GM21367 (cell line): Measurements from ENCODE around the gene LINC00237.
A peak's percentile ranks its signal among the peaks of the same experiment; 100 is the strongest.

Source experiments
- ATAC-seq: cut with Tn5 transposase; IDR thresholded peaks from one replicate; pipeline ENCODE4 v1.9.1; 2021; ENCODE audit not compliant: unreplicated experiment

The LINC00237 gene

DNA sequence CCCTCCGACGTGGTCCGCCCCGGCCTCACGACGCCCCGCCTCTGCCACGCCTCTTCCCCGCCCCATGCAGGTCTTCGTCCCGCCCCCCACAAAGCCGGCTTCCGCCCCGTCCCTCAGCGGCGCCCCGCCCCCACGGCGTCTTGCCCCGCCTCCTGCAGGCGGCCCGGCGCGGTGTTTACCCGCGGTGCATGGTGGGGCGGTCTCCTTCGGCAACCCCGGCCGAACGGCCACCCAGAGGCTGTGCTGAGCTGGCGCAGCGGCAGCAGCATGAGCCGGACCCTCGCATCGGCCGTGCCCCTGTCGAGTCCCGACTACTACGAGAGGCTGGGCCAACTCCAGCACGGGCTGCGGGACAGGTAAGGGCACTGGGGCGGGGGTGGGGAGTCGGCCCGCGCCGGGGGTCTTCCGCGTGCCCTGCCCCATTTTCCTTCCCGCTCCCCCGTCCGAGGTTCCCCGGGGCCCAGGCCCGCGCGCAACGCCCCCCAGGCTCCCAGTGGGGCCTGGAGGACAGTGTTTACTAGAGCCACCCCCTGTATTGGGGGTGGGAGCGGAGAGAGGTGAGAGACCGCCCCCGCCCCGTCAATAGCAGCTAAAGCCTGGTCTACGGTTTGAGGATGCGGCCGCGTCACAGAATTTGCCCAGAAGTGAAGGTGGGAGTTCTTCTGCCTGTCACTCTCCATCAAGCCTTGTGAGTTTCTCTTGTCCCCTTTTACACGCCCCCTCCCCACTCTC, 19.9 kb upstream of the LINC00237 start, which contains the start of gene KIZ:
Gene KIZ (plus strand): TSS at position 234 of the 732 bp plus-strand sequence. CDS start 34 bp downstream, at position 268.
- ATAC-seq: peak; percentile 94

DNA sequence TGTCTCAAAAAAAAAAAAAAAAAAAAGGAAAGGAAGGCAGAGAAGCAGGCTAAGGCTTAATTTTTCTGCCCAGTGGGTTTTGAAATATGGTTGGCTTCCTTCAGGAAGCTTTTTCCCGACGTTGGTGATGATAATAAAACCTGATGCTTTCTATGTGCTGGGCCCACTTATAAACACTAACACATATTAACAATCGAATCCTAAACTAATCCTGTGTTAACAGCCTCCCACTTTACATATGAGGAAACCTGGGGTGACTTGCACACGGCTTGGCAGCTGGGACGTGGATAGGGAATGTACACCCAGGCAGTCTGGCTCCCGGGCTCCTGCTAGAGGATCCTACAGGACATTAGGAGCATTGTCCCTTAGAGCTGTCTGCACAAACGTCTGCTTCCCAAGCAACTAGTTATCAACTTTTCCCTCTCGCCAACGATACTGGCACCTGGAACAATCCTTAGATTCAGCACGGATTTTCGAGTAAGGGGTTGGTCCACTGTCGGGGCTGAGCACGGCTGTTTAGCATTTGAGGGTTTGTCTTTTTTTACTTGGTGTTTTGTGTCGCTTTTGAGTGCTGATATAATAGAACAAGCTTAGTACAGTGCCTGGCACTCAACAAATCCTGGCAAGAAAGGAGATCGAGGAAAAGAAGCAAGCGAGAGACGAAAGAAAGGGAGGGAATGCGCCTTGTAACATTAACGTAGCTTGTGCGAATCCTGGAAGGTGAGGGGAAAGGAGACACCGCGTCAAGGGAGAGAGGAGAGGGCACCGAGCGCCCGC, 19.1 kb upstream of the LINC00237 start:
- ATAC-seq: peak; percentile 22

- ATAC-seq: no peak
Observed at GRCh38 chr20:21124190-21124589, 18.0 kb upstream of the LINC00237 start.

DNA sequence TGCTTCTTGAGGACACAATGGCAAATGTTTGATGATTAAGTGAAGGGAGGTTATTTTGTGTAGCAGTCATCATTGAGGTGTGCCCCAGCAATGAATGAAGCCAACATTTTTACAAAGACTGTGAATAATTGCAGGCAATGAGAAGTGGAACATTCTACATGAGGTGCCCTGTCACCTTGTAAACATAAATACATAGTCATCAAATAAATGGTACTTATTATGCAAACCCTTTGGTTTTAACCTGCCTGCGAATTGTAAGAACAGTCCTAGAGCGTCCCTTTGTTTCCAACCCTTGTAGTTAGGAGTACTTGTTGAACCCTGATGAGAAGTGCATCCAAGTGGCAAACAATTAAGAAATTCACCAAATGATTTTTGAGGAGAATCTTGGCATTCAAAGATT, 12.6 kb upstream of the LINC00237 start:
- ATAC-seq: no peak

DNA sequence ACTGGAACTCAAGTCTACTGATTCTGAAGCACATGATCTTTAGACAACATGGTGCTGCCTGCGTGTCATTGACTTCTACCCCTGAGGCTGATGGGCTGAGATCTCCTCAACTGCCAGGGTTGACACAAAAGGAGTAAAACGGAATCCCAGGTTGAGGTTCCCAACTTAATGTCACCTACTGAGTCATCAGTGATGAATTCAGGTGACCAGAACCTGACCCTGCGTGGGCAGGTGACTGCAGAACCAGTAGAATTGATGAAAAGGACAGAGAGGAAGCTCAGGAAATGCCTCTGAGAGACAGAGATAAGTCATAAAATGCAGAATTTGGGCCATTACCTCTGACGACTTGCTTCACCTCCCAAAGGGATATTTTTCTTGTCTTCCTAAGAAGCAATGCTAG, 12.0 kb upstream of the LINC00237 start:
- no peak for ATAC-seq

- no peak for ATAC-seq
Observed at GRCh38 chr20:21117521-21117920, 11.4 kb upstream of the LINC00237 start.

GRCh38 chr20:21114584-21114983, 8.4 kb upstream of the LINC00237 start:
- no peak for ATAC-seq

GRCh38 chr20:21113697-21114096, 7.5 kb upstream of the LINC00237 start:
- ATAC-seq: no peak

GRCh38 chr20:21111416-21111815, 5.3 kb upstream of the LINC00237 start:
- no peak for ATAC-seq

DNA sequence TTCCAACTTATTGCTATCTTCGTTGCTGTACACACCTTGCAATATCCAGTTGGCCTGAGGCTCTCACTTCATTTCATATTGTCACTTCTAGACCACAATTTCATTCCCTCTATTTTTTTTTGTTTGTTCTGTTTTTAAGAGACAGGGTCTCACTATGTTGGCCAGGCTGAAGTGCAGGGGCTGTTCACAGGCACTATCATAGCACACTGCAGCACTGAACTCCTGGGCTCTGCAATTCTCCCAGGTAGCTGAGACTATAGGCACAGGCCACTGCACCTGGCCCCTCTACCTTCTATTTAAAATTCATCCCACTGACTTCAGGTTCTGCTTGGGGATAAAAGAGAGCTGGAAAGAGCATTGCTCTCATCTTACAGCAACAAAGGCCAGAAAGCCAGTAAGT, 4.7 kb upstream of the LINC00237 start:
- ATAC-seq: no peak

- no peak for ATAC-seq
Observed at GRCh38 chr20:21109144-21109543, 3.0 kb upstream of the LINC00237 start.

DNA sequence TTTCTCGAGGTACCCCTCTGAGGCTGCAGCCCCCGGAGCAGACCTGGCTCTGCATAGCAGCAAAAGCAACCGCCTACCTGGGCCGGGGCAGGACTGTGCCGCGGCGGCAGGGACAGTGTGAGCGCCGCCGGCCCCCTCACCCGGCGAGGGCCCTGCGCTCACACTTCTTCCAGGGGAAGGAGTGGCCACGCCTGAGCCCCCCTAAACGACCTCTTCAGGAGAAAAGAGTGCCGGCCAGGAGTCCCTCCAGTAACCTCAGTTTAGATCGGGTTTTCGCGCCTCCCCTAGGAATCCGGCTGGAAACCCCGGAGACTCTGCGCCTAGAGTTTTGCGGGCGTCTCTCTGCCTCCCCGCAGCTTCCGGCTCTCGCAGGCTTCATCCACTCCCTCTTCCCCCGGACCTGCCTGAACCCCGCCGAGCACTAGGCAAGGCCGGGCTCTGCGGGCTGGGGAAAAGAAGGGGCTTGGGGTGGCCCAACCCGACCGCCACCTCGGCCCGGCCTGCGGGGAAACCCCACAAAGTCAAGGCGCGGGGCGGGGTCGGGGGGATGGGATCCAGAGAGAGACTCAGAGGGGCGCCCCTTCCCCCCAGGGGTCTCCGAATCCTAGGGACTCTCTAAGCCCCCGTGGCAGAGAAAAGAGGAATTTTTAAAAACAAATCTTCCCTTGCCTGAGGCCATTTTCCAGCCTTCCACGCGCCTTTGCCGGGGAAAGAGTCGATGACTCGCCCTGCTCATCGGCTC, 558 bp downstream of the LINC00237 start:
- ATAC-seq: no peak

DNA sequence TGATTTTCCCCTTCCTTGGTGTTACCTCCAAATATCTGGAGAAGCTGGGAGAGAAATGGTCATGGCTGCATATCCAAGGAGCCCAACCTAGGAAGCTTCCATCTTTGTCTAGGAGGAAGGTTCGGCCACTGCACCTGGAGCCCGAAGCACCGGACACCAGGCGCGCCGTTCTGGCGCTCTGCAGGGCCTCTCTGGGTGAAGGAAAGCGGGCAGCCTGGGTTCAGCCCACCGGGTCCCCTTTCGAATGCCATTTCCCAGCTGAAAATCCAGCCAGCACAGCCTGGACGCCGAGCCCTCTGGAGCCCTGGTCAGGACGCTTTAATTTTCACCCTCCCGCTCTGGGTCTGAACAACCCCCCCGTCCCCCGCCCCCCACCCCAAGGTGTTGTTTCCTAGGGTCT, 1.2 kb downstream of the LINC00237 start:
- no peak for ATAC-seq

DNA sequence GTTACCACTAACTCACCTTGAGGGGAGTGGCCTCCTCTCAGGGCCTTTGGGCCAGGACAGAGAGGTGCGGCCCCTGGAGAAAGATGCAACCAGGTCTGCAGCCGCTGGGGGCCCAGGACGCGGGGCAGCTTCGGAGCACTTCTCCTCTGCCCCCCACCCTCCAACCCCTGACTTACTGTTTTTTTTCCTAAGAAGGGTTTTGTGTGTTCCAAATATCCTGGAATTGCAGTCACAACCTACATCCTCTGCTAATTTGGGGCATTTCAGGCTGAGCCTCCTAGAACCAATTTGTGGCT, 1.7 kb downstream of the LINC00237 start:
- no peak for ATAC-seq

DNA sequence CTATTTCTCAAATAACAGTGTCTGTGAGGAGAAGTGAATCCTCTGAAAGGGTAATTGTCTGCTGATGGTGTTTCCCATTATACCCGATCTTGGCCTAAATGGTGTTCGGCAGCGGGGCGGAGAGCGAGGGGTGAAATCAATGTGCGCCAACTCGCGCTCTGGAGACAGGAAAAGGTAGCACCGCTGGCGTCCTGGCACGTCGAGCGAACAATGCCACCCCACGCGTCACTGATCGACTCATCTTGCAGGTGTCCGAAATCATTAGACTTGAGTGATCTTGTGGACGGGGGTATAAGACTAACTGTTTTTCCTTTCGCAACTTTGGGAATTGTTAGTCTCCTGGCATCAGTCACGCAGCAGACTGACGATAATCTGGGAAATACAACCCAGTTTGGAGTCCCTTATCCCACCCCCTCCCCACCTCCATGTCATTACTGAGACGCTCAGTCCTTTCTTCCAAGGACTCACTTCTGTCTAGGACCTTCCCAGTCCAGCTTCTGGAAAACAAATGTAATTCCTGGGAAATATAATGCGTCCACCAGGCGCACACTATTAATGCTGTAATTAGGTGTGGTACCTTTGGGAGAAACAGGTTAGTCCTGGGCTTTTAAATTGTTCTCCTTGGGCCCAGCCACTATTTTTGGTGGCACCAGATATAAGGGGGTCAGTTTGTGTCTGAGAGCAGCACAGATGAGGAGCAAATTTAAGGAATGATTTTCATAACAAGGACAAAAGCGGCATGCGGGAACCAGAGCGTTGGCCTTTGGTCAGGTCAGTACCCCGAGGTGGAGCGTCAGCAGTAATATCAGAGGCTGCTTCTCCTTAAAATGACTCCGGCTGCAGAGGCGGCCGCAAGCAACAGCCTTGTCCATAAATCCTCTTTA, 2.3 kb downstream of the LINC00237 start:
- no peak for ATAC-seq

DNA sequence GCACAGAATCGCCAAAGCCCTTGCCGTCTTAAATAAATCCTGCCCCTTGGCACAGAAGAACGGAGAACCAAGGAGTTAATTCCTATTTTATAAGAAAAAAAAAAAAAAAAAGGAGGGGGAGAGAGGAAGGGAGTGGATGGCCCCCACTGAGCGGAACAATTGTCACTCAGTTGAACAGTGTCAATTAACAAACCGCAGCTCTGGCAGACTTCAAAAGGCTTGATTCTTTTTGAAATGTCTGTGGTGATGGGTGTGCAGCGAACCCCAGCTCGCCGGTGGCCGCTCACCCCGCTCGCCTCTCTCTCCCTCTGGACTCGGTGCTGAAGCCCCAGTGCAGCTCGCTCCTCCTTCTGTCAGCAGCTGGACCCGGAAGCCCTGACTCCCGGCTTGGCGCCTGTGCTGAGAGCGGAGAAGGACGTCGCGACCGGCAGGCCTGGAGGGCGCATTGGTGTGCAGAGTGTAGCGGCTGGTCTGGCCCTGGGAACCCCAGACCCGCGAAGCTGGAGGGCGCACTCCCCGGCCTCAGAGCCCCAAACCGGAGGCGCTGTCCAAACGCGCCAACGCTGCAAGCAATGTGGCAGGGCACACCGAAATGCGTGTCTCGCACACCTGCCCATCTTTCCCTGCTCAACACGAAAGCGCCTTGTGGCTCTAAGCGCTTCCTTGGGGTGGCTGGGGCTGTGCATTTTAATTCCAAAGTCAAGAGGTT, 3.4 kb downstream of the LINC00237 start:
- ATAC-seq: no peak

- no peak for ATAC-seq
Observed at GRCh38 chr20:21101932-21102575, 4.1 kb downstream of the LINC00237 start.

- no peak for ATAC-seq
Observed at GRCh38 chr20:21101453-21101931, 4.7 kb downstream of the LINC00237 start.

GRCh38 chr20:21100578-21101452, 5.3 kb downstream of the LINC00237 start:
- no peak for ATAC-seq
